ENCODE measurements around the gene TMEM132A. TPM values are rescaled to one million over a fixed set of nuclear protein-coding genes. Genes with fewer than 3 reads are reported as not detected.

Gene TMEM132A
- total and polyA plus RNA-seq, 8 donors: 3.1 to 36.7 (median 4.8) TPM

GRCh38 chr11:60945295-60945667, 21.0 kb downstream of the TMEM132A start:
- FAIRE-seq: no peak
- Histone ChIP-seq H3K27me3 (no peaks in the 10 kb centered on the region), H3K36me3 (no peaks in the 10 kb centered on the region), H3K9me3 (no peaks in the 10 kb centered on the region), H3K4me1 (peaks cover 0 to under 1% (median 0%) of the 10 kb centered on the region in 3 donors), H3K27ac (no peak overlapping the region), H3K4me3 (no peak overlapping the region)
- no peak for ATAC-seq
- intact Hi-C loops (cut with DNase I): no loop called here
- no peak for TF ChIP-seq CTCF (IDR thresholded peaks at IDR 0.05)
- DNase-seq: no peak
- WGBS, 2 donors: 74 to 84% methylated on average over 5 of the region's 5 CpGs

GRCh38 chr11:60946601-60947264, 22.5 kb downstream of the TMEM132A start:
- intact Hi-C loops (cut with DNase I): no loop called here
- no peak for TF ChIP-seq CTCF (IDR thresholded peaks at IDR 0.05)
- no peak for ATAC-seq
- FAIRE-seq: no peak
- Histone ChIP-seq H3K36me3 (no peaks in the 10 kb centered on the region), H3K9me3 (no peaks in the 10 kb centered on the region), H3K27ac (no peak overlapping the region), H3K27me3 (no peaks in the 10 kb centered on the region), H3K4me1 (no peaks in the 10 kb centered on the region), H3K4me3 (no peak overlapping the region)
- peak in 1 of 6 donors; percentile 36 for DNase-seq
- WGBS, 2 donors: 65 to 77% methylated on average over 15 of the region's 15 CpGs

GRCh38 chr11:60947700-60948099, 23.4 kb downstream of the TMEM132A start:
- H3K4me3 ChIP-seq: no peak overlapping the region
- no peak for TF ChIP-seq CTCF (IDR thresholded peaks at IDR 0.05)
- no peaks in the 10 kb centered on the region for H3K9me3 ChIP-seq
- no peak overlapping the region for H3K27ac ChIP-seq
- H3K36me3 ChIP-seq: no peaks in the 10 kb centered on the region
- ATAC-seq (no peak), FAIRE-seq (no peak), DNase-seq (peak in 1 of 6 donors; percentile 21)
- H3K4me1 ChIP-seq: no peaks in the 10 kb centered on the region
- WGBS, 2 donors: 32 to 39% methylated on average over 2 of the region's 2 CpGs
- no peaks in the 10 kb centered on the region for H3K27me3 ChIP-seq
- intact Hi-C loops (cut with DNase I): no loop called here

- WGBS, 2 donors: 54 to 66% methylated on average over 5 of the region's 5 CpGs
- H3K27me3 ChIP-seq: no peaks in the 10 kb centered on the region
- intact Hi-C loops (cut with DNase I): no loop called here
- FAIRE-seq (no peak), ATAC-seq (no peak), DNase-seq (no peak)
- no peaks in the 10 kb centered on the region for H3K9me3 ChIP-seq
- TF ChIP-seq CTCF (IDR thresholded peaks at IDR 0.05): no peak
- no peaks in the 10 kb centered on the region for H3K36me3 ChIP-seq
- no peak overlapping the region for H3K27ac ChIP-seq
- no peaks in the 10 kb centered on the region for H3K4me1 ChIP-seq
- H3K4me3 ChIP-seq: no peak overlapping the region
These were observed 24.0 kb downstream of the TMEM132A start for GRCh38 chr11:60948250-60948649.

- Histone ChIP-seq H3K9me3 (no peaks in the 10 kb centered on the region), H3K4me1 (no peaks in the 10 kb centered on the region), H3K36me3 (no peaks in the 10 kb centered on the region), H3K4me3 (peak overlapping the region in 1 of 4 donors; percentile 42), H3K27me3 (no peaks in the 10 kb centered on the region), H3K27ac (no peak overlapping the region)
- ATAC-seq (no peak), FAIRE-seq (no peak), DNase-seq (peak in 1 of 6 donors; percentile 35)
- no peak for TF ChIP-seq CTCF (IDR thresholded peaks at IDR 0.05)
- WGBS, 2 donors: 76 to 81% methylated on average over 6 of the region's 6 CpGs
- intact Hi-C loops (cut with DNase I): no loop called here
These were observed 25.8 kb downstream of the TMEM132A start for GRCh38 chr11:60950024-60950423.

All from pancreas (tissue), 10 donors.